SK-N-DZ (cell line): ENCODE results near the gene ASB6.
A peak's percentile ranks its signal among the peaks of the same experiment; 100 is the strongest.

Source experiments
- DNase-seq: peaks from one replicate; pipeline ENCODE4 v3.0.0-alpha.2; 2015; ENCODE audit warnings: low spot score

The ASB6 gene

DNA sequence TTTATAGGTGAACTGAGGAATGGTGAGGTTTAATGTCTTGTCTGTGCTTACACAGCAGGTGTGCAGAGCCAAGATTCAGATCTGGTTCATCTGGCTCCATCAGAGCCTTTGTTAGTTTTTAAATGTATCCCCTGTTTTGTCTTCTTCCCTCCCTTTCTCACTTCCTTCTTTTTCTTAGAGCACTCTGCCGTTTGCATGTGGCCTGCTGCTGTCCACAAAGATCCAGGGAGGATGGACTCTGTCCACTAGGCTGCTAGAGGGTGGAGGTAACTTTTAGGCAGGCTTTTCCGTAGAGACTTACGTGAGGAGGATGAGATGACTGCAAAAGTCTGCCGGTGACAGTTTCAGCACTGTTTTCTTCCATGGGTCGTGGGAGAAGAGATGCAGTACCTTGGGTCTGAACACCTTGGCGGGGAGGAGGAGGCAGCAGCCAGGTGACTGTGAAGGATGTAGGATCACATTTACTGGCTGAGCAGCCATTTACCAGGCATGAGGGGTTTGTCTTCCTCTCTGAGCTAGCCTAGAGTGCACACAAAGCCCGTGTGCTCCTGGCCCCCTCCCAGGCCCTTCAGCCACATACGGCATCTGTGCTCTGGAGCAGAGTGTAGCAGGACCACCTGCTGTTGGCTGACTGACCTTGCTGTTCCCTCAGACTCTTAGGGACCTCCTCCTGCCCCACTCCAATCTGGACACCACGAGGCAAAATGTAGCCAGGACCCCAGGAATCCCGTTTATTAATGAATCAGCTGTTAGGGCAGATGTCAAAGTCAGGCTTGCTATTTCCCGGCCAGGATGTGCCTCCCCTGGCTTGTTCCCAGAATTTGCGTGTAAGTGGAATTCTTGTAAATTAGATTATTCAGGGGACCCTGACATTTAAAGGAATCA, 14.2 kb downstream of the ASB6 start:
- DNase-seq = no peak

DNA sequence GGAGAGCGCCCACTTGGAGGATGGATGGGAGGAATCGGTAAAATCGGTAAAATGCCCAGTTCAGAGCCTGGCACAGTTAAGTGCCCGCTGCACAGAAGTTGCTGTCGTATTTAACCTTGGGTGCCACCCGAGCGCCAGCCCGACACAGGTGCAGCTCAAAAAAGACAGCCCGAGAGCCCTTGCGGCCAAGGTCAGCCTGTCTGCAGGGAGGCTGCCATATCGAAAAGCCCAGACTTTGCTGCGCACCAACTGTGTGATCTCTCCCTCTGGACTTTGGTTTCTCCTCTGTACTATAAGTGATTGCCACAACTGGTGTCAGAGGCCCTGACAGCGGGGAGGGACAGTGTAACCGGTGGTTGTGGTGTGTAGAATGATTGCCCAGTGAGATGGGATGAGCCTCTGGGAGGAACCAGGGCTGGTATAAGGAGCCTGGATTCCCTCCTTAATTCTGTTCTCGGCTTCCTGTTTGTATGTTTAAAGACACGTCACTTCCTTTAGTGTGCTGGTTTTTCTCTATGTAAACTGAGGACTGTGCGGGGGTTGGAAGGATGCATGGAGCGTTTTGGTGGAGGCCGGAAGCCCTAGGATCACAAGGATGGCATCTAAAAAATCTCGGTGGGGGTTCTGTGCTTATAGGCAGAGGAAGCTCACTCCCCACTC, 15.2 kb downstream of the ASB6 start:
- no peak for DNase-seq

DNA sequence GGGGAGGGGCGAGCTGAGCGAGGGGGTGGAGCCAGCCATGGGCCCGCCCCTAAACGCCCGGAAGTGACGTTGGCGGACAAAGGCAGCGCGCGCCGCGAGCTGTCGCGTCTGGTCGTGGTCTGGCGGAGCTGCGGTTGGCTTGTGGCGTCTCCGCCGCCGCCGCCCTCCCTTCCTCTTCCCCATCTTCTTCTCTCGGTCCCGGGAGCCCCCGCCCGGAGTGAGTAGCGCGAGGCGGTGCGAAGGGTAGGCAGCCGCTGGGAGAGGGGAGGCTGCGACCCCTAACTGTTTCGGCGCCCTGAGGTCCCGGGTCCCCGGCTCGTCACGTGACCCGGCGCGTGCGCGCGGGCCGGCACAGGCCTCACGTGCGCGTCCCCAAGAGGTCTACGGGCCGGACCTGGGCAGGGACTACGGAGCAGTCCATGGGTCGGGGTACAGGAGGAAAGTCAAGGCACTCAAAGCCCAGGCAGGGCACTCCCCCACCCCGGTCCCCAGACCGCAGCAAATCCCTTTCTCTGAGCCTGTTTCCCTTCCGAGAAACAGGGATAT, 15.8 kb downstream of the ASB6 start, which contains the start of gene NTMT1:
Gene NTMT1 (plus strand): TSS at position 85 of the 546 bp plus-strand sequence. CDS start 6,541 bp downstream, outside the sequence.
- peak; percentile 84 for DNase-seq

DNA sequence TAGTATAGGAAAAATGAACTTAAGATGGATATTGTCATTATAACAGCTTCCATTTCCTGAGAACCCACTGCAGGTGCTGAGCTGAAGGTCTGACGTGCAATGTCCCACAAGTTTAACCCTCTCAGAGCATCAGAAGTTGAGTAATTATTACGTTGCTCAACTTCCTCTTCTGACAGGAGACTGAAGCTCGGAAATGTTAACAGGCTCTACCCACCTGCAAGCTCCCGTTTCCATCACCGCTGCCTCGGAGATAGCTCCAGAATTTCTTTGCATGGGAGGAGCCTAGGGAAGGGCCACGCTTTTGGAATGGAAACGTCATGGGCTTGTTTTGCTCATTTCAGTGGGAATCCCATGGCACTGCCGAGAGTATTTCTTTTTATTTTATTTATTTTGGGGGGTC, 17.0 kb downstream of the ASB6 start:
- no peak for DNase-seq

DNA sequence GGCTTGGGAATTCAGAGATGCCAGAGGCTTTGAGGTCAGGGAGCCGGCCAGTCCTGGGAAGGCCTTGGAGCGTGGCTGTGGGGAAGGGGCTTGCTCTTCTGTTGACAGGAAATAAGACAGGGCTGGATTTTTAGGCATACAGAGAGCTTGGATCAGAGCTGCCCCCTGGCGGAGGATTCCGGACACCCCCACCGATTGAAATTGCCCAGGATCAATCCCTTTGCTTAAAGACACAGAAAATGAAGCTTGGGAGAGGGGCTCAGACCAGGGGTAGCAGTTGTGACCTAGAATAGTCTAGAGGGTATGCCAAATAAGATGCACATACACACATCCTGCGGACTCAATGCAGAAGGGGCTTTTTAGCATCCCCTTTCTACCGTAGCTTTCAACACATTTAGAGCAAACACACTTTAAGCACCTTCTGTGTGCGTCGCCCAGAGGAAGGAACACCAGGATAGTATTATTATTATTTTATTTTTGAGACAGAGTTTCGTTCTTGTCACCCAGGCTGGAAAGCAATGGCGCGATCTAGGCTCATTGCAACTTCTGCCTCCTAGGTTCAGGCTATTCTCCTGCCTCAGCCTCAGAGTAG, 17.7 kb downstream of the ASB6 start:
- DNase-seq = peak; percentile 78

DNA sequence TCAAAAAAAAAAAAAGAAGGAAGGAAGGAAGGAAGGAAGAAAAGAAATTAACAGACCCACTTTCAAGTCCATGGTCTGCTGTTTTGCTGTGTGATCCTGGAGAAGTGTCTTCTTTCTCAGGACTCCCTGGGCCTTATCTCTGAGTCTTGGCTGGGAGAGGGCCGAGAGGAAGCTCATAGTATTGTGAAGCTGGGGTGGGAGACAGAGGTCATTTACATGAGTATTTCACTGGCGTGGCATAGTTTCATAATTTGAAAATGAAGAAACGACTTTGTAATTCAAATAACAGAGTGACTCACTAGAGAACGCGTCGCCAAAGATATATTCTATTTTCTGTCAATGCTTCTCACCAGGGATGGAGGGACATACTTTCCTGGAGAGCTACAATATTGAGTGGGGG, 18.6 kb downstream of the ASB6 start:
- DNase-seq = no peak

DNA sequence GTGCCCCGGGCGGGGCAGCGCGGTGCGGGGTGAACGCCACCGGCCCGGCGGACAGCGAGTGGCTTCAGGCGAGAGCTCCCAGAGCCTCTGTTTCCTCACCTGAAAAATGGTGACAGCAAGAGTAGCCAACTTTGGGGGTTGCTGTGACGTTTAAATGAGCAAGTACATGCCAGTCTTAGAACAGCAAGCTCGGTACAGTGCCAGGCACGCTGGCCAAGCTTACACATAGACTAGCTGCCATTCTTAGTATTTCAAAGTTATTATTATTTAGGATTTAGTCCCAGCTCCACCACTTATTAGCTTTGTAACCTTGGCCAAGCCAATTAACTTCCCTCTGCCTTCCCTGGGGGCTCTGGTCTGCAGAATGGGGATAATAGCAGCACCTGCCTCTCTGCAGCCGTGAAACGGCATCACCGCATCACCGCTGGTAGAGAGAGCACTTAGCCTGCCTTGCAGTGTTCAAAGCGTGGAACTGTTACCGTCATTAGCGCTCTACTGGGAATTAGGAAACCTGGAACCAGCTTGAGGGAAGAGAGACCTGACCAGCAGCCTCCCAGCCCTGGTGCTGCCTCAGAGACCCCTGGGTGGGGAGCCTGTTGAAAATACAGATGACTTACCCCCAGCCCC, 21.2 kb downstream of the ASB6 start, which contains the start of gene C9orf50:
Gene C9orf50 (minus strand): TSS at position 433 of the 627 bp plus-strand sequence. CDS start 527 bp downstream, outside the sequence.
- no peak for DNase-seq

DNA sequence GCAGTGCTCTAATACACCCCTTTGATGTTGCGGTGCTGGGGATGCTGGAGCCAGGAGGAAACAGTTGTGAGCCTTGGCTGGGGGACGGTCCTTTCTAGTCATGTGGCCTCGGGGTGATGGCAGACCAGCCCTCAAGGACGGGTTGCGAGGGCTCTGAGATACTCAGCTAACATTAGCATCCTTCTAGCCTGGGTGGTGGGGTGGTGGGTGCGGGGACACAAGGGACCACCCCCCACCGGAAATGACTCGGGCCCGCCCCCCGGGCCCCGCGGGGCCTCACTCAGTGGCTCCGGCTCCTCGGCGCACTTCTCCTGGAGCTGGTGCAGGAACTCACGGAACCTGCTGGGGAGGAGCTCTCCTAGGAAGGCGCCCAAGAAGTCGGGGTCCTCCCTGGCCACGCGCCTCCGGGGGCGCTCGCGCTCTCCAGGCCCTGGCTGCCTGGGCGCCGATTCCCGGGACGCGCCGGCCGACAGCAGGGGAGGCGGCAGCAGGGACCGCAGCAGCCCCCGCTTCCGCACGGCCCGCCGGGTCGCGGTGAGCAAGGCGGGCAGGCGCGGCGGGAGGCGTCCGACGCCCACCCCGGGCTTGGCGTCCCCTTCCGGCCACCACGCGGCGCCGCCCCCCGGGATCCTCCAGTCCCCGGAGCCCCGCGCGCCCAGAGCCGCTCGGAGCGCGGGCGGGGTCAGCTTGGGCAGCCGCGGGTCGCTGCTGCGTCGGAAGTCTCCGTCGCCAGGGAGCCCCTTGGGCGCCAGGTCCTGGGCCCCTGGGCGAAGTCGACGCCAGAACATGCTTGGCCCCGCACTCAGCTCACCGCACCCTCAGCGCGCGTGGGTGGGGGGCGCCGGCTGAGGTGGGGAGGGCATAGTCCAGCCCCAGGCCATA, 21.9 kb downstream of the ASB6 start:
- peak; percentile 54 for DNase-seq

DNA sequence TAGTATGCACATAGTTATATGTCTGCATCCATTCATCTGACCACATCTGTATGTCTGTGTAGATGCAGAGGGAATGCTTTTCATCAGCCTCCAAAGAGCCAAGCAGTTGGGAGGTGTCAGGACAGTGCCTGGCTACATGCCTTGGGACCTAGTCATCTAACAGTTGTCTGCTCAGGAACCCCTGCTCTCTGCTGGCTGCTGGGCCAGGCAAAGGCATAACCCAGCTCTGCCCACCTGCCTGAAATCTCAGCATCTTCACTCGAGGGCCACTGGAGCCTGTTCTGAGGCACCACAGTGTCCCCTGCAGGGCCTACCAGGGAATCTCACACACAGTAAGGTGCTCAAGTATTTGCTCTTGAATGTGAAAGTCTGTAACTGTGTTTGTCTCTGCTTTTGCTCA, 24.8 kb downstream of the ASB6 start:
- peak; percentile 69 for DNase-seq

DNA sequence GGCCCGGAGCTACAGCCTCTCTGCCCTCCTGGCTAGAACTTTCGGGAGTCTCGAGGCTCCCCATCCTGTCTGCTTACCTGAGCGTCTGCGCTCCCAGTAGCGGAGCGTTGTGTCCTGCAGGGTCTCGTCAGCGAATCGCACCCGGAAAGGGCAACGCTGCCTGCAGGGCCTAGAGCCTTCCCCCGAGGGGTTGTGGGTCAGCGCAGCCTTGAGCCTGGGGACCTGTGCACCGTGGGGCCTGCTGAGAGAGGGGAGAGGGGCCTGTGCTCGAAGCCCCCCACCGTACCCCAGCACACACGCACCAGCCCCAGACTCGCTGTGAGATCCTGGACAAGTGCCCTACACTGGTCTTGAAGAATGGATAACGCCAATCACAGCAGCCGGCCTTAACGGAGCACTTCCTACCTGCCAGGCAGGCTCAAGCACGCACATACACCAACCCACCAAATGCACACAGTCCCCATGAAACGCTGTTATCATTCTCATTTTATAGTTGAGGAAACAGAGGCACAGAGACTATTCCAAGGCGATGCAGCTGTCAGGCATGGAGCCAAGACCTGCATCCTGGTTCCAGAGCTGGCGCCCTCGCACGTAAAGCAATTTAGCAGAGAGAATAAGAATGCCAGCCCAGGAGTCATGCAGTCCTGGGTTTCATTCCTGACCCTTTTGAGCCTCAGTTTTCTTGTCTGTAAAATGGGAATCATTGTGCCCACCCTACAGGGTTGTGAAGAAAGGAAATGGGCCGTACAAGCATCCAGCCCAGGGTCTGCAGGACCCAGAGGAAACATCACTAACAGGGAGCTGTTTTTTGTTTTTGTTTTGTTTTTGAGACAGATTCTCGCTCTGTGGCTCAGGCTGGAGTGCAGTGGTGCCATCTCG, 26.3 kb downstream of the ASB6 start:
- DNase-seq = no peak

DNA sequence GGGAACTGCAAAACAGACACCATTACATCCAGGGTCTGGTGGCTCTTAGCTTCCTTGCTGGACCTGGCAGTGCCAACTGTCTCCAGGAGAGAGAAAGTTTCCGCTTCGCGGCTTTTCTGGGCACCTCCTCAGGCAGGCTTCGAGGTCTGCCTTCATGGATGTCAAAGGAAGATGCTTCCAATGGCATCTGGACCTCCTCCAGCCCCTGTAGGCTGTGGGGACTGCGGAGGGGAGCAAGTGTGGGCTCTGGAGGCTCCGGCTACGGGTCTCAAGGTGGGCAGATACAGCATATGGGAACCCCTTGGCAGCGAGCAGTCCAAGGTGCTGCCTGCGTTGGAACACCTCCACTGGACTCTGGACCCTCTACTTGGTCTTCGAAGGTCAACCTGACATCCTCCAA, 27.0 kb downstream of the ASB6 start:
- DNase-seq = no peak

DNA sequence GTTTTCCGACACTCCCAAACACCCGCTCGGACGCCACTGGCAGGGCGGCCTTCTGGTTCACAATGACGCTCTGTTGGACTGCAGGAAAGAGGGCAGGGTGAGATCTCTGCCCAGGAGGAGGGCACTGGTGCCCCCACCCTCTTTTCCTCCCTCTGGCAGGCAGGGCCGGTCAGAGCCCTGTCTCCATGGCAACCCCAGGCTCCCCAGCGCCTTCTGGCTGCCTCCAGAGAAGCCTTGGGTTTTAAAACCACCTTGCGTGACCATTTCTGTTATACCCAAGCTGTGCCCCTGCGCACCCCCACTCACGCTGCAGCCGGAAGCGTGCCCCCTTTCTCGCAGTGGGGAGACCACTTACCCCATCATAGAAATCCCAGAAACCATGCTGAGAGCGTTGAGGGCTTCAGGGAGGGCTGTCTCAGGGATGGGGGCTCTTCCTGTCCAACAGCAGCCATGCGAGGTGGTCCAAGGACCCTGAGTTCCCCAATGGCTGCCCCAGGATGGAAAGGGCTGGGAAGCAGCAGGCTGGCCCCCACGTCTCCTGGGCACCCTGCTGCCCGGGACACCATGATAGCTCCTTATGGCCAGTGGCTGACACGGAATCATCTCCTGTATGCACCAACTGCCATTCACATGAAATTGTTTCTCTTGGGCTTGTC, 28.3 kb downstream of the ASB6 start:
- no peak for DNase-seq

DNA sequence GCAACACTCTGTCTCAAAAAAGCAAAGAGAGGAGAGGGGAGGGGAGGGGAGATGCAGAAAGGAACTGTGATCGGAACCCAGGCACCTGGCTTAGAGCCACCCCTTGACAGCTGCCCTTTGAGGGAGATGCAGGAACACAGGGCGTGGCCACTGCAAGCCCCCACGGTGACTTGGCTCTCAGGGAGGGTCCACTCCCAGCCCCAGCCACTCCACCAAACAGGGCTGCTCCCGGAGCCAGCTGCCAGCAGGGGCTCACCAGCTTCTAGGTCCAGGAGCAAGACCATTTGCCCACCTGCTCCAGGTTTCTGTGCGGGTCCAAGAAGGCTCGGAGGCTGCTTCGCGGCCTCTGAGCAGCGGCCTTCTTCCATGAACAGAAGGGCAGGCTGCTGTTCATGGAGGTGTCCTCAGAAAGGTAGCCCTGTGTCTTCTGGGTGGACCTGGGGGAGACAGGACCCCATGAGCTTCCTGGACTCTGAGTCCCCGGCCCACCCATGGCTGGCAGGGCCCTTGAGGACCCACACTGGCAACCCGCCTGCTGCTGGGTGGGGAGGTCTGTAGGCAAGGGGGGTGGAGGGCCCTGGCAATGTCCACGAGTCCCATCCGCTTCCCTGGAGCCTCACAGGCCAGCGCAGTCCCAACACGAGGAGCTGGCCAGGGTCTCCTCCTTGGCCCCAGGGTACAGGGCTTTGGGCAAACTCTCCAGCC, 29.0 kb downstream of the ASB6 start:
- no peak for DNase-seq

DNA sequence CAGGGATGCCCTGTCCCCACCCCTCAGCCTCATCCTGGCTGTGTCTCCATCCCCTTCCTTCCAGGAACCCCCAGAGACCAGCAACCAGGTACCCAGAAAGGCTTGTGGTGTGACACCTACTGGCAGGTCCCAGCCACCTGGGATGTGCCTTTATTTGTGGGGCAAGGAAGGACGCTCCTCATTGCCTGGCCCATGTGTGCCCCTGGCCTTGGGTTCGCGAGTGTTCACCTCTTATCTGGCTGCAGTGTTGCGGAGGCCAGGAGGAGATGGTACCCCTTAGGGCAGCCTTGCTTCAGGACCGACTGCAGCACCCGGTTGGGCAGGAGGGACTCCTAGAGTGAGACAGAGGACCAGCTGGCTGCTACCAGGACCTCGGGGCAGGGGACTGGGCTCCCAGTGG, 29.8 kb downstream of the ASB6 start:
- DNase-seq = no peak

DNA sequence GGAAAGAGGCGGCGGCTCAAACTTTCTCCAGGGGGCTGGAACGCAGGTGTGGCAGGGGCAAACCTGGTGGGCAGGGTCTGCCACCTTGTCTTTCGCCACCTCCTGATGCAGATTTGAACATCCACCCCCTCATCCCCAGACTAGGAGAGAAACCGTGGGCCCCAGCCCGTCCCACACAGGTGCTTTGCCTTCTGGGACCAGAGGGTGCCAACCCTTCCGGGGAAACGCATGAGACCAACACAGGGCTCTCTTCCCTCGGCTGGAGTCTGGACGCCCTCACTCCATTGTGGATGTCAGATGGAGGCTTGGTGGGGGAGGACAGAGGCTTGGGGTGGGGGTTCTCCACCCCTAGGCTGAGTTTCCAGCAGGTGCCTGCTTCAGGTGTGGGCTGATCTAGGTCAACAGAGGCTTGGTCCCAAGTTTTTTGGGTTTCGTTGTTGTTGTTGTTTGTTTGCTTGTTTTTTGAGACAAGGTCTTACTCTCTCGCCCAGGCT, 30.6 kb downstream of the ASB6 start:
- no peak for DNase-seq

DNA sequence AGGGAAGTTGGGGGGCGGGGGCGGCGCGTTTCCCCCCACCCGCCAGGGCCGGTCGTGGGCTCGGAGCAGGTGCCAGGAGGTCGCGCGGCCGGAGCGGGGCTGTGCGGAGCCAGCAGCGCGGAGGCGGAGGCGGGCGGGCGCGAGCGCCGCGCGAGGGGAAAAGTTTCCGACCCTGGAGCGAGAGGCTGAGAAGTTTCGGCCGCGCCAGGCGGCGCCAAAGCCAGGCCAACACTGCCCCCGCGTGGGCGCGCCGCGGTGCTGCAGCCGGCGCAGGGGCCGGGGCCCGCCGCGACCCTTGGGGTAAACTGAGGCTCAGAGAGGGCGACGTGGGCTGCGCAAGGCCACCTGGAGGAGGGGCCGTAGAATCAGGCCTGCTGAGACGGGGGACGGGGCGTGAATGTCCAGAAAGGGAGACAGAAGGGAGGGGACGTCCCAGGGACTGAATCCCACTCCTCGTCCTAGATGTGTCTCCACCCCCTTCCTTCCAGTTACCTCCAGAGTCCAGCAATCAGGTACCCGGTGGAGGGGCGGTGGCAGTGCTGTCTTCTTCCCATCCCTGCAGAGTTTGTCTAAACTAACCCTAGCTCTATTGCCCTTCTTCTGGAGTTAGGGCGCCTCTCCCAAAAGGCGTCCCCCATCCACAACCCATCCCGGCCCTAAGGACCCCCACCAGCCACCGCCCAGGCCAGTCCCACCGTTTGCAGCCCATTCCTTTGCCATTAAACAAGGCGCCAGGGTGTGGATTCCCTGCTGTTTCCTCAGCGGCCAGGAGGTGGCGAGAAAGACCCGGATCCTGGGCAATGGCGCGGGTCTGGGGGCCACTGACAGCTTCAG, 31.3 kb downstream of the ASB6 start:
- DNase-seq = peak; percentile 66

DNA sequence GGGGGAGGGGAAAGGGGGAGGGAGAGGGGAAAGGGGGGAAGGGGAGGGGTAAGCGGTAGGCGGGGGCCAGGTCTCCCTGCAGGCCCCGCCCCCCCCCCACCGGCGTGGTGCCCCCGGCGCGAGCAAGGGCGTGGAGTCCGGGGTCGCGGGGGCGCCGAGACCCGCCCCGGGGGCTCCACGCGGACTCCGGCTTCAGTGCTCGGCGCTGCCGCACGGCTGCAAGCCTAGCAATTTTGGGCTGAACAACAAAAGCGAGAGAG, 31.8 kb downstream of the ASB6 start:
- DNase-seq = no peak
